ENCODE data around the gene PLEKHA1.

PLEKHA1 gene

GRCh38 chr10:122331615-122332446 lies 42.7 kb upstream of the PLEKHA1 start:
- no peak for TF ChIP-seq FOXP2 (optimal IDR thresholded peaks at IDR 0.05; ENCODE audit: borderline replicate concordance, extremely low read depth, extremely low read length, insufficient read depth)
- no peak for TF ChIP-seq POLR2AphosphoS5 (IDR thresholded peaks at IDR 0.05; ENCODE audit: low read depth, low read length)
- TF ChIP-seq, protein P1, sequence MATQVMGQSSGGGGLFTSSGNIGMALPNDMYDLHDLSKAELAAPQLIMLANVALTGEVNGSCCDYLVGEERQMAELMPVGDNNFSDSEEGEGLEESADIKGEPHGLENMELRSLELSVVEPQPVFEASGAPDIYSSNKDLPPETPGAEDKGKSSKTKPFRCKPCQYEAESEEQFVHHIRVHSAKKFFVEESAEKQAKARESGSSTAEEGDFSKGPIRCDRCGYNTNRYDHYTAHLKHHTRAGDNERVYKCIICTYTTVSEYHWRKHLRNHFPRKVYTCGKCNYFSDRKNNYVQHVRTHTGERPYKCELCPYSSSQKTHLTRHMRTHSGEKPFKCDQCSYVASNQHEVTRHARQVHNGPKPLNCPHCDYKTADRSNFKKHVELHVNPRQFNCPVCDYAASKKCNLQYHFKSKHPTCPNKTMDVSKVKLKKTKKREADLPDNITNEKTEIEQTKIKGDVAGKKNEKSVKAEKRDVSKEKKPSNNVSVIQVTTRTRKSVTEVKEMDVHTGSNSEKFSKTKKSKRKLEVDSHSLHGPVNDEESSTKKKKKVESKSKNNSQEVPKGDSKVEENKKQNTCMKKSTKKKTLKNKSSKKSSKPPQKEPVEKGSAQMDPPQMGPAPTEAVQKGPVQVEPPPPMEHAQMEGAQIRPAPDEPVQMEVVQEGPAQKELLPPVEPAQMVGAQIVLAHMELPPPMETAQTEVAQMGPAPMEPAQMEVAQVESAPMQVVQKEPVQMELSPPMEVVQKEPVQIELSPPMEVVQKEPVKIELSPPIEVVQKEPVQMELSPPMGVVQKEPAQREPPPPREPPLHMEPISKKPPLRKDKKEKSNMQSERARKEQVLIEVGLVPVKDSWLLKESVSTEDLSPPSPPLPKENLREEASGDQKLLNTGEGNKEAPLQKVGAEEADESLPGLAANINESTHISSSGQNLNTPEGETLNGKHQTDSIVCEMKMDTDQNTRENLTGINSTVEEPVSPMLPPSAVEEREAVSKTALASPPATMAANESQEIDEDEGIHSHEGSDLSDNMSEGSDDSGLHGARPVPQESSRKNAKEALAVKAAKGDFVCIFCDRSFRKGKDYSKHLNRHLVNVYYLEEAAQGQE (IDR thresholded peaks at IDR 0.05; ENCODE audit: insufficient read depth in 1 of 2, low read depth in 2 of 2, low read length in 2 of 2): no peak
- TF ChIP-seq SIN3A (IDR thresholded peaks at IDR 0.05; ENCODE audit: borderline replicate concordance, insufficient read depth, low read length): no peak
- TF ChIP-seq TAF1 (IDR thresholded peaks at IDR 0.05; ENCODE audit: borderline replicate concordance, insufficient read depth, low read length): no peak

- TF ChIP-seq, protein P1 (IDR thresholded peaks at IDR 0.05; ENCODE audit: insufficient read depth in 1 of 2, low read depth in 2 of 2, low read length in 2 of 2): no peak
- no peak for TF ChIP-seq FOXP2 (optimal IDR thresholded peaks at IDR 0.05; ENCODE audit: borderline replicate concordance, extremely low read depth, extremely low read length, insufficient read depth)
- TF ChIP-seq POLR2AphosphoS5 (IDR thresholded peaks at IDR 0.05; ENCODE audit: low read depth, low read length): no peak
- no peak for TF ChIP-seq TAF1 (IDR thresholded peaks at IDR 0.05; ENCODE audit: borderline replicate concordance, insufficient read depth, low read length)
- TF ChIP-seq SIN3A (IDR thresholded peaks at IDR 0.05; ENCODE audit: borderline replicate concordance, insufficient read depth, low read length): no peak
Observed at GRCh38 chr10:122333037-122333436, 41.5 kb upstream of the PLEKHA1 start.

- TF ChIP-seq SIN3A (IDR thresholded peaks at IDR 0.05; ENCODE audit: borderline replicate concordance, insufficient read depth, low read length) (no peak), POLR2AphosphoS5 (IDR thresholded peaks at IDR 0.05; ENCODE audit: low read depth, low read length) (no peak), TAF1 (IDR thresholded peaks at IDR 0.05; ENCODE audit: borderline replicate concordance, insufficient read depth, low read length) (no peak), FOXP2 (optimal IDR thresholded peaks at IDR 0.05; ENCODE audit: borderline replicate concordance, extremely low read depth, extremely low read length, insufficient read depth) (no peak)
- TF ChIP-seq, protein P1 (IDR thresholded peaks at IDR 0.05; ENCODE audit: insufficient read depth in 1 of 2, low read depth in 2 of 2, low read length in 2 of 2): no peak
Observed at GRCh38 chr10:122336332-122336731, 38.2 kb upstream of the PLEKHA1 start.

- no peak for TF ChIP-seq TAF1 (IDR thresholded peaks at IDR 0.05; ENCODE audit: borderline replicate concordance, insufficient read depth, low read length)
- TF ChIP-seq, protein P1 (IDR thresholded peaks at IDR 0.05; ENCODE audit: insufficient read depth in 1 of 2, low read depth in 2 of 2, low read length in 2 of 2): no peak
- TF ChIP-seq POLR2AphosphoS5 (IDR thresholded peaks at IDR 0.05; ENCODE audit: low read depth, low read length): no peak
Observed at GRCh38 chr10:122336961-122337360, 37.5 kb upstream of the PLEKHA1 start.

Measured in PFSK-1 (cell line).